ENCODE data around the gene HIC2. TPM values are rescaled to one million over a fixed set of nuclear protein-coding genes. Genes with fewer than 3 reads are reported as not detected.
"Not testable (repeated sequence)": the region's sequence is repeated elsewhere in the genome, so short reads cannot be mapped to it uniquely, and the experiment has no call there.

HIC2 gene
- total RNA-seq, 6 experiments from 2014 or later = 0.88 to 1.9 (median 1.4) TPM

GRCh38 chr22:21402763-21403314 is 14.3 kb upstream of the HIC2 start:
- H3K4me3 ChIP-seq; H3K4me1 ChIP-seq; H3K9me3 ChIP-seq; H3K27ac ChIP-seq; ATAC-seq; H3K27me3 ChIP-seq; intact Hi-C loops (cut with DNase I); H3K36me3 ChIP-seq: not testable (repeated sequence)
- DNase-seq = peak in 1 of 3 donors; percentile 10
- 80% methylated on average over 1 of the region's 5 CpGs for WGBS (ENCODE audit: insufficient coverage, low coverage, low lambda C conversion rate, missing lambda C conversion rate)

- H3K4me3 ChIP-seq; DNase-seq; H3K27me3 ChIP-seq; H3K9me3 ChIP-seq; intact Hi-C loops (cut with DNase I); H3K27ac ChIP-seq; H3K4me1 ChIP-seq; H3K36me3 ChIP-seq: not testable (repeated sequence)
- WGBS (ENCODE audit: insufficient coverage, low coverage, low lambda C conversion rate, missing lambda C conversion rate) = no CpG with 5 or more reads among the region's 1 CpG
- ATAC-seq = peak in 2 of 4 donors; percentile 12 to 23
These were observed 10.0 kb upstream of the HIC2 start for GRCh38 chr22:21407139-21407538.

- ATAC-seq = peak in 1 of 4 donors; percentile 18
- H3K4me1 ChIP-seq; DNase-seq; H3K4me3 ChIP-seq; H3K9me3 ChIP-seq; intact Hi-C loops (cut with DNase I); H3K36me3 ChIP-seq; H3K27me3 ChIP-seq; H3K27ac ChIP-seq: not testable (repeated sequence)
- 43% methylated on average over 1 of the region's 4 CpGs for WGBS (ENCODE audit: insufficient coverage, low coverage, low lambda C conversion rate, missing lambda C conversion rate)
These were observed 9.4 kb upstream of the HIC2 start for GRCh38 chr22:21407792-21408191.

GRCh38 chr22:21416375-21416774 is 796 bp upstream of the HIC2 start:
- H3K4me1 ChIP-seq; H3K27me3 ChIP-seq; H3K27ac ChIP-seq; intact Hi-C loops (cut with DNase I); H3K4me3 ChIP-seq; H3K36me3 ChIP-seq; H3K9me3 ChIP-seq: not testable (repeated sequence)
- ATAC-seq (peak in 1 of 4 donors; percentile 4), DNase-seq (peak in 1 of 3 donors; percentile 21)
- 53% methylated on average over 4 of the region's 25 CpGs for WGBS (ENCODE audit: insufficient coverage, low coverage, low lambda C conversion rate, missing lambda C conversion rate)

- H3K9me3 ChIP-seq; H3K27me3 ChIP-seq; H3K27ac ChIP-seq; H3K36me3 ChIP-seq; H3K4me1 ChIP-seq; intact Hi-C loops (cut with DNase I): not testable (repeated sequence)
- WGBS (ENCODE audit: insufficient coverage, low coverage, low lambda C conversion rate, missing lambda C conversion rate) = 0% methylated on average over 5 of the region's 33 CpGs
- H3K4me3 ChIP-seq = peak overlapping the region; percentile 33 to 50 (median 36)
- DNase-seq (peak; percentile 27 to 58 (median 44)), ATAC-seq (peak in 2 of 4 donors; percentile 4 to 18)
These were observed 682 bp downstream of the HIC2 start for GRCh38 chr22:21417853-21418252.

GRCh38 chr22:21418974-21419638 is 1.9 kb downstream of the HIC2 start:
- DNase-seq = peak in 1 of 3 donors; percentile 23
- H3K4me3 ChIP-seq; H3K27me3 ChIP-seq; ATAC-seq; H3K36me3 ChIP-seq; intact Hi-C loops (cut with DNase I); H3K9me3 ChIP-seq; H3K4me1 ChIP-seq; H3K27ac ChIP-seq: not testable (repeated sequence)
- WGBS (ENCODE audit: insufficient coverage, low coverage, low lambda C conversion rate, missing lambda C conversion rate) = no CpG with 5 or more reads among the region's 15 CpGs

- H3K36me3 ChIP-seq; H3K27me3 ChIP-seq; H3K9me3 ChIP-seq; H3K4me3 ChIP-seq; intact Hi-C loops (cut with DNase I); H3K4me1 ChIP-seq; H3K27ac ChIP-seq: not testable (repeated sequence)
- DNase-seq = peak in 1 of 3 donors; percentile 20
- 0% methylated on average over 3 of the region's 19 CpGs for WGBS (ENCODE audit: insufficient coverage, low coverage, low lambda C conversion rate, missing lambda C conversion rate)
- peak; percentile 64 to 80 (median 73) for ATAC-seq
These were observed 3.1 kb downstream of the HIC2 start for GRCh38 chr22:21420180-21420763.

- H3K27me3 ChIP-seq; H3K4me3 ChIP-seq; H3K9me3 ChIP-seq; H3K36me3 ChIP-seq; DNase-seq; H3K4me1 ChIP-seq; H3K27ac ChIP-seq; intact Hi-C loops (cut with DNase I): not testable (repeated sequence)
- ATAC-seq = peak; percentile 52 to 73 (median 60)
- no CpG with 5 or more reads among the region's 12 CpGs for WGBS (ENCODE audit: insufficient coverage, low coverage, low lambda C conversion rate, missing lambda C conversion rate)
These were observed 7.0 kb downstream of the HIC2 start for GRCh38 chr22:21424084-21424709.

- H3K27me3 ChIP-seq; intact Hi-C loops (cut with DNase I); H3K27ac ChIP-seq; ATAC-seq; H3K36me3 ChIP-seq; H3K4me1 ChIP-seq; H3K4me3 ChIP-seq; DNase-seq; H3K9me3 ChIP-seq: not testable (repeated sequence)
- no CpG with 5 or more reads among the region's 15 CpGs for WGBS (ENCODE audit: insufficient coverage, low coverage, low lambda C conversion rate, missing lambda C conversion rate)
These were observed 17.4 kb downstream of the HIC2 start for GRCh38 chr22:21434378-21435233.

GRCh38 chr22:21435998-21436810 is 19.0 kb downstream of the HIC2 start:
- intact Hi-C loops (cut with DNase I) = not testable (repeated sequence)
- peak in 2 of 3 donors; percentile 16 to 46 for DNase-seq

More at GRCh38 chr22:21435998-21436810, 19.0 kb downstream of the HIC2 start:
- not testable (repeated sequence) for H3K9me3 ChIP-seq, H3K4me3 ChIP-seq, H3K4me1 ChIP-seq, H3K27ac ChIP-seq, H3K36me3 ChIP-seq, H3K27me3 ChIP-seq
- no CpG with 5 or more reads among the region's 12 CpGs for WGBS (ENCODE audit: insufficient coverage, low coverage, low lambda C conversion rate, missing lambda C conversion rate)
- ATAC-seq = peak; percentile 76 to 80 (median 78)
